Embryonic facial prominence (tissue), 1 donor: ENCODE measurements around the gene BCAS3.
"Not testable (repeated sequence)": the region's sequence is repeated elsewhere in the genome, so short reads cannot be mapped to it uniquely, and the experiment has no call there.

Experiments used
- DNase-seq: peaks from one replicate; pipeline ENCODE4 v3.0.0-alpha.2; 2016; ENCODE audit errors: extremely low spot score

Gene BCAS3

GRCh38 chr17:60677308-60678117 is at the start of gene BCAS3:
Gene BCAS3, plus strand, starts transcription at chr17:60677851.
- DNase-seq = peak; percentile 93

GRCh38 chr17:60628252-60628889 is 49.3 kb upstream of the BCAS3 start:
- DNase-seq = no peak

- DNase-seq = no peak
Observed at GRCh38 chr17:60629120-60629519, 48.5 kb upstream of the BCAS3 start.

- no peak for DNase-seq
Observed at GRCh38 chr17:60630352-60630751, 47.3 kb upstream of the BCAS3 start.

- DNase-seq = no peak
Observed at GRCh38 chr17:60631119-60631518, 46.5 kb upstream of the BCAS3 start.

- DNase-seq = no peak
Observed at GRCh38 chr17:60637683-60638082, 40.0 kb upstream of the BCAS3 start.

- no peak for DNase-seq
Observed at GRCh38 chr17:60639019-60639330, 38.7 kb upstream of the BCAS3 start.

- no peak for DNase-seq
Observed at GRCh38 chr17:60640503-60640902, 37.1 kb upstream of the BCAS3 start.

GRCh38 chr17:60641126-60641525 is 36.5 kb upstream of the BCAS3 start:
- DNase-seq = no peak

GRCh38 chr17:60641810-60642220 is 35.8 kb upstream of the BCAS3 start:
- DNase-seq = peak; percentile 18

GRCh38 chr17:60645918-60646523 is 31.6 kb upstream of the BCAS3 start:
- no peak for DNase-seq

- DNase-seq = no peak
Observed at GRCh38 chr17:60646701-60647100, 30.9 kb upstream of the BCAS3 start.

- DNase-seq = no peak
Observed at GRCh38 chr17:60647705-60648104, 29.9 kb upstream of the BCAS3 start.

- DNase-seq = no peak
Observed at GRCh38 chr17:60652454-60653247, 25.0 kb upstream of the BCAS3 start.

GRCh38 chr17:60653569-60653968 is 24.1 kb upstream of the BCAS3 start:
- DNase-seq = no peak

- DNase-seq = no peak
Observed at GRCh38 chr17:60656499-60656898, 21.2 kb upstream of the BCAS3 start.

GRCh38 chr17:60659156-60659555 is 18.5 kb upstream of the BCAS3 start:
- no peak for DNase-seq

- no peak for DNase-seq
Observed at GRCh38 chr17:60661489-60661888, 16.2 kb upstream of the BCAS3 start.

GRCh38 chr17:60664022-60664421 is 13.6 kb upstream of the BCAS3 start:
- no peak for DNase-seq

GRCh38 chr17:60665602-60666001 is 12.0 kb upstream of the BCAS3 start:
- no peak for DNase-seq

GRCh38 chr17:60668741-60669140 is 8.9 kb upstream of the BCAS3 start:
- not testable (repeated sequence) for DNase-seq

- DNase-seq = no peak
Observed at GRCh38 chr17:60671482-60671881, 6.2 kb upstream of the BCAS3 start.
